ENCODE data around the gene APOL3. TPM values are rescaled to one million over a fixed set of nuclear protein-coding genes. Genes with fewer than 3 reads are reported as not detected.
"Not testable (repeated sequence)": the region's sequence is repeated elsewhere in the genome, so short reads cannot be mapped to it uniquely, and the experiment has no call there.

APOL3 gene
- total RNA-seq, 1 donor: 17.4 TPM

DNA sequence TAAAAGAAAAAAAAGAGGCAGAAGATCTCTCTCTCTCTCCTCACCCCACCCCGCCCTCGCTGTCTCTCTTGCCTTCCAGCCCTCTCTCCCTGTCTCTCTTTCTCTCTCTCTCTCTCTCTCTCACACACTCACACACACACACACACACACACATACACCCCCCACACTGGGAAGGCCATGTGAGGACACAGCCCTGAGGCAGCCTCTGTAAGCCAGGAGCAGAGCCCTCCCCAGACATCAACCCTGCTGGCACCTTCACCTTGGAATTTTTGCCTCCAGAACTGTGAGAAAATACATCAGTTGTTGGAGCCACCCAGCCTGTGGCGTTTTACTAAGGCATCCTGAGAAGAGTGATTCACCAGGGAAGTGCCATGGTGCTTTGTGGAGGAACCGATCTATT, 14.7 kb downstream of the APOL3 start:
- H3K4me3 ChIP-seq (ENCODE audit: low read depth, low read length): no peak overlapping the region
- TF ChIP-seq, protein P1, sequence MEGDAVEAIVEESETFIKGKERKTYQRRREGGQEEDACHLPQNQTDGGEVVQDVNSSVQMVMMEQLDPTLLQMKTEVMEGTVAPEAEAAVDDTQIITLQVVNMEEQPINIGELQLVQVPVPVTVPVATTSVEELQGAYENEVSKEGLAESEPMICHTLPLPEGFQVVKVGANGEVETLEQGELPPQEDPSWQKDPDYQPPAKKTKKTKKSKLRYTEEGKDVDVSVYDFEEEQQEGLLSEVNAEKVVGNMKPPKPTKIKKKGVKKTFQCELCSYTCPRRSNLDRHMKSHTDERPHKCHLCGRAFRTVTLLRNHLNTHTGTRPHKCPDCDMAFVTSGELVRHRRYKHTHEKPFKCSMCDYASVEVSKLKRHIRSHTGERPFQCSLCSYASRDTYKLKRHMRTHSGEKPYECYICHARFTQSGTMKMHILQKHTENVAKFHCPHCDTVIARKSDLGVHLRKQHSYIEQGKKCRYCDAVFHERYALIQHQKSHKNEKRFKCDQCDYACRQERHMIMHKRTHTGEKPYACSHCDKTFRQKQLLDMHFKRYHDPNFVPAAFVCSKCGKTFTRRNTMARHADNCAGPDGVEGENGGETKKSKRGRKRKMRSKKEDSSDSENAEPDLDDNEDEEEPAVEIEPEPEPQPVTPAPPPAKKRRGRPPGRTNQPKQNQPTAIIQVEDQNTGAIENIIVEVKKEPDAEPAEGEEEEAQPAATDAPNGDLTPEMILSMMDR (IDR thresholded peaks at IDR 0.05; ENCODE audit: insufficient read depth, low read length): no peak
- no peak for DNase-seq (ENCODE audit: low read depth)

- no peak overlapping the region for H3K4me3 ChIP-seq (ENCODE audit: low read depth, low read length)
Observed at GRCh38 chr22:36144886-36145541, 15.5 kb downstream of the APOL3 start.

GRCh38 chr22:36143956-36144355, 16.6 kb downstream of the APOL3 start:
- TF ChIP-seq, protein P1 (IDR thresholded peaks at IDR 0.05; ENCODE audit: insufficient read depth, low read length): no peak
- DNase-seq (ENCODE audit: low read depth): no peak
- no peak overlapping the region for H3K4me3 ChIP-seq (ENCODE audit: low read depth, low read length)

More at GRCh38 chr22:36144886-36145541, 15.5 kb downstream of the APOL3 start:
- peak; percentile 82 for DNase-seq (ENCODE audit: low read depth)
- TF ChIP-seq, protein P1 (IDR thresholded peaks at IDR 0.05; ENCODE audit: insufficient read depth, low read length): peak; percentile 84

DNA sequence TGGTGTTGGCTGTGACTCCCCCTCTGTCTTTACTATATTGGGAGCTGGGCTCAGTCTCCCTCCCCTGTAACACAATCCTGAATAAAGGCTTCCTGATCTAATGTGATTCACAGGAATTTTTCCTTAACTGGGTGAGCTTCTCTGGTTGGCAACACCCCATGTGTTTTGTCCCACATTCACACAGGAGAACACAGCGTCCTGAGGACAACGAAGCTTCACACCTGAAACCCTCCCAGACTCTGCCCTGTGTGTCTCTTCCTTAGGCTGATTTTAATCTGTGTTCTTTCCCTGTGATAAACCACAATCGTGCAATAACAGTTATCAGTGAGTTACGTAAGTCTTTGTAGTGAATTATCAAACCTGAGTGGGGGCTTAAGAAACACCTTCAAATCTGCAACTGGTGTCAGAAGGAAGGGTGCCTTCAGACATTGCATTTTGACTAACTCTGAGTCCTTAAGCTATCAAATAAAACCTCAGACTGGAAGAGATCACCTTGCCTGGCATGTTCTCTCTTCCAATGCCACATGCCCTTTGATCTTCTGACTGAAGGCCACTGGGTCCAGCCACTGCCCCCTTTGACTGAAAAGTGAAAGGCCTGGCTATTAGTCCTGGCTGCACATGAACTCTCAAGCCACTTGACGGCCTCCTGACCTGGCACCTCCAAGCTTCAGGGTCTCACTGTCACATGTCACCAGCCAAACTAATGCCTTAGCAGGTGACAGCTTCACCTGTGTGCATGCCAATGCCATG, 17.3 kb downstream of the APOL3 start:
- DNase-seq (ENCODE audit: low read depth): no peak
- TF ChIP-seq, protein P1 (IDR thresholded peaks at IDR 0.05; ENCODE audit: insufficient read depth, low read length): no peak
- H3K4me3 ChIP-seq (ENCODE audit: low read depth, low read length): no peak overlapping the region

DNA sequence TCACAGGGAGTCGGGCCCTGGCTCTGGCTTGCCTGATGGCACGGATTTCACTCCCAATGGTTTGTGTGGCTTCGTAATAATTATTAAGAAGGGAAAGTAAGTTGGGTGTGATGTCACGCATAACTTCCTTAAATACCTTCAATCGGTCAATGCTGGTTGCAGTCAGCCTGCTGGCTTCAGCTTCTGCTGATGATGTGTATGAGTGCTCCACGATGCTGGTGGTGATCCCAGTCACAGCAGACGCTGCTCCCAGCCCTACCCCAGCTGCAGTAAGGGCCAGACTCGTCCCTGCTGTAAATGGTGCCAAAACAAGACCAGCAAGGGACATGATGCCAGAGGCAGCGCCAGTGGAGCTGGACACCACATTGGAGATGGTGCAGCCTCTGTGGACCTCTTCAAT, 19.1 kb downstream of the APOL3 start:
- TF ChIP-seq, protein P1 (IDR thresholded peaks at IDR 0.05; ENCODE audit: insufficient read depth, low read length): no peak
- H3K4me3 ChIP-seq (ENCODE audit: low read depth, low read length): no peak overlapping the region
- DNase-seq (ENCODE audit: low read depth): no peak

DNA sequence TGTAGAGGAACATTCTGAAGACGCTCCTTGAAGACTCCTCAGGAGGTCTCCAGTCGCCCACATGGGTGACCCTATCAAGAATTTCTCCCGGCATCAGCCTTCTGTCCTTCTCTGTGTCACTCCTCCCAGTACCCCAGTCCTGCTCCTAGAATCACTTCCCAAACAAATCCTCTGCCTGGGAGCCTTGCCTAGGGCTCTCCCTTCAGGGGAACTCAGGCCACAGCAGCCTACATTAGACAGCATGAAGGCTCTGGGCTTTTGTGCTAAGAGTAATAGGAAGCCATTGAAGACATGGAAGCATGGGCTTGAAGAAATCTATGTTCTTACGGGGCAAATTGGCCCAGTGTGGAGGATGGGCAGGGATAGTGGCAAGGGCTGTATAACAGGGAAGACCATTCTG, 21.8 kb downstream of the APOL3 start:
- not testable (repeated sequence) for DNase-seq (ENCODE audit: low read depth); H3K4me3 ChIP-seq (ENCODE audit: low read depth, low read length)

GRCh38 chr22:36136988-36137387, 23.6 kb downstream of the APOL3 start:
- no peak overlapping the region for H3K4me3 ChIP-seq (ENCODE audit: low read depth, low read length)
- DNase-seq (ENCODE audit: low read depth): peak; percentile 59
- TF ChIP-seq, protein P1 (IDR thresholded peaks at IDR 0.05; ENCODE audit: insufficient read depth, low read length): no peak
